Left ventricle myocardium inferior (tissue), 1 donor: ENCODE results near the gene ULK4. TPM values are rescaled to one million over a fixed set of nuclear protein-coding genes. Genes with fewer than 3 reads are reported as not detected.

ENCODE experiments used
- DNase-seq: peaks from one replicate; pipeline ENCODE4 v3.0.0-alpha.2; 2020
- H3K27ac ChIP-seq: fragments of 200-600 bp; replicated peaks from 2 replicates; pipeline ENCODE4 v1.8.0; 2021
- H3K27me3 ChIP-seq: fragments of 200-600 bp; 2 replicates; pipeline ENCODE4 v1.8.0; 2021; ENCODE audit warnings: low read depth
- H3K36me3 ChIP-seq: fragments of 200-600 bp; 2 replicates; pipeline ENCODE4 v1.8.0; 2021
- H3K4me1 ChIP-seq: fragments of 200-600 bp; 2 replicates; pipeline ENCODE4 v1.8.0; 2021
- H3K4me3 ChIP-seq: fragments of 200-600 bp; 2 replicates; pipeline ENCODE4 v1.8.0; 2021; ENCODE audit warnings: mild to moderate bottlenecking, moderate library complexity
- H3K9me3 ChIP-seq: fragments of 200-600 bp; replicated peaks from 2 replicates; pipeline ENCODE4 v1.8.0; 2021
- CTCF ChIP-seq: fragments of 200-600 bp; IDR thresholded peaks from 2 replicates; pipeline ENCODE4 v1.8.0; 2021; ENCODE audit warnings: antibody characterized with exemption, mild to moderate bottlenecking, borderline replicate concordance
- intact Hi-C: fragments of 100-400 bp; cut with micrococcal nuclease; formaldehyde crosslinking; loops from one replicate; pipeline ENCODE4 v1.11.0; 2022
- total RNA-seq: library from RNA; stranded (reverse); fragmentation: NEBNext Ultra II Directional; extraction: Animal tissue kit (Norgen Biotek cat#: 25700); gene quantifications from one replicate; pipeline ENCODE4 v1.2.1, GENCODE V29; 2021
- donor health status: DM: no; HTN: yes; CAD: no; lungs with severe emphysema.

The ULK4 gene
- total RNA-seq, 1 donor from 2014 or later = 1.8 TPM

- TF ChIP-seq CTCF = no peak
- Histone ChIP-seq H3K36me3 (no peaks in the 10 kb centered on the region), H3K4me1 (no peaks in the 10 kb centered on the region), H3K27me3 (no peaks in the 10 kb centered on the region), H3K27ac (no peak overlapping the region), H3K9me3 (peaks cover 21% of the 10 kb centered on the region), H3K4me3 (no peak overlapping the region)
- no peak for DNase-seq
- intact Hi-C loops = no loop called here
Observed at GRCh38 chr3:41345788-41346187, 616.1 kb downstream of the ULK4 start.

GRCh38 chr3:41339758-41340157 lies 622.1 kb downstream of the ULK4 start:
- H3K4me1 ChIP-seq = no peaks in the 10 kb centered on the region
- H3K27me3 ChIP-seq = no peaks in the 10 kb centered on the region
- H3K9me3 ChIP-seq = peaks cover 13% of the 10 kb centered on the region
- H3K27ac ChIP-seq = no peak overlapping the region
- DNase-seq = no peak
- H3K4me3 ChIP-seq = no peak overlapping the region
- intact Hi-C loops = no loop called here
- no peak for TF ChIP-seq CTCF
- no peaks in the 10 kb centered on the region for H3K36me3 ChIP-seq

GRCh38 chr3:41338276-41338675 lies 623.6 kb downstream of the ULK4 start:
- no peak for DNase-seq
- intact Hi-C loops = no loop called here
- Histone ChIP-seq H3K36me3 (no peaks in the 10 kb centered on the region), H3K4me3 (no peak overlapping the region), H3K27me3 (no peaks in the 10 kb centered on the region), H3K27ac (no peak overlapping the region), H3K4me1 (no peaks in the 10 kb centered on the region), H3K9me3 (peaks cover under 1% of the 10 kb centered on the region)
- TF ChIP-seq CTCF = no peak

DNA sequence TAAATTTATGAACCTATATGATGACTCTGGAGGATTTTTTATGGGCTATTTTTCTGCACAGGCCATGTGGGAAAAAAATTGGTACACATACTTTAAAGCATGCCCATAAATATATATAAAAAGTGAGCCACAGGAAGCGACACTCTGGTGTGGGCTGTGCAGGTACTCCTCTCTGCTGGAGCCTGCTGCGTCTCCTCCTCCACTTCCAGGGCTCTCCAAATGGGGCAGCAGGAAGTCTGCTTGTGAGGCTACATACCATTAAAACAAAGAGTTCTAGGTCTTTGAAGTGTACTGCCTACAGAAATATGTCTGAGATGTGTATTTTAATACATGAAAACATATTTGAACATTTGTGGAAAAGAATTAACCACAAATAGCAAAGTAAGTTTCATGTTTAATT lies 627.5 kb downstream of the ULK4 start:
- DNase-seq = no peak
- Histone ChIP-seq H3K36me3 (no peaks in the 10 kb centered on the region), H3K9me3 (no peaks in the 10 kb centered on the region), H3K27ac (no peak overlapping the region), H3K27me3 (no peaks in the 10 kb centered on the region), H3K4me1 (peaks cover 13% of the 10 kb centered on the region), H3K4me3 (no peak overlapping the region)
- intact Hi-C loops = no loop called here
- no peak for TF ChIP-seq CTCF

- intact Hi-C loops = no loop called here
- no peak overlapping the region for H3K27ac ChIP-seq
- no peaks in the 10 kb centered on the region for H3K9me3 ChIP-seq
- no peaks in the 10 kb centered on the region for H3K36me3 ChIP-seq
- H3K27me3 ChIP-seq = no peaks in the 10 kb centered on the region
- no peak for TF ChIP-seq CTCF
- no peak for DNase-seq
- no peak overlapping the region for H3K4me3 ChIP-seq
- peaks cover 13% of the 10 kb centered on the region for H3K4me1 ChIP-seq
Observed at GRCh38 chr3:41331041-41331440, 630.9 kb downstream of the ULK4 start.

DNA sequence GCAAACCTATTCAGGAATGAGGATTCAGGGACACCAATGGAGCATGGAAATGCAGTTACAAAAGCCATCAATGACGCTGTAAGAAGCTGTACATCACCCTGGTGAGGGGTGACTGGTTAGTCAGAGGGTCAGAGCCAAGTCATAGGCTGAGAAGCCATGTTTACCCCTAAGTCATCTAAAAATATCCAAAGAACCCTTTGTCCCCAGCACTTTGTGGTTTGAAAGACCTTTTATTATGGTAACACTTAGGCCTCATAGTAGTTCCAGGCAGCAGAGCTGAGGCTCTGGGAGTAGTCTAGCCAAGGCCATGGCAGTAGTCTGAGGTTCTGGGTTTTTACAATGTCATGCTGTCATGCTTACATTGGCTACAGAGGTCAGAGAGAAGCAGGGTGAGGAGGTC lies 631.4 kb downstream of the ULK4 start:
- Histone ChIP-seq H3K27me3 (no peaks in the 10 kb centered on the region), H3K4me3 (no peak overlapping the region), H3K9me3 (no peaks in the 10 kb centered on the region), H3K4me1 (peaks cover 13% of the 10 kb centered on the region), H3K27ac (no peak overlapping the region), H3K36me3 (no peaks in the 10 kb centered on the region)
- no peak for DNase-seq
- intact Hi-C loops = no loop called here
- TF ChIP-seq CTCF = no peak
